SK-MEL-5 (cell line): ENCODE results near the gene ARL14EPL. TPM values are rescaled to one million over a fixed set of nuclear protein-coding genes. Genes with fewer than 3 reads are reported as not detected.
"Not testable (repeated sequence)": the region's sequence is repeated elsewhere in the genome, so short reads cannot be mapped to it uniquely, and the experiment has no call there.

Experiments
- DNase-seq: peaks from one replicate; pipeline ENCODE4 v3.0.0-alpha.2; 2016; ENCODE audit warnings: low read depth, low spot score
- in situ Hi-C: cut with HindIII; loops from 2 replicates; pipeline ENCODE4 v1.10.0; 2016; ENCODE audit warnings: low sequenced_read_pairs, high pct_unique_total_duplicates, low pct_unique_long_range_greater_than_20kb
- total RNA-seq: library from RNA; depleted of rRNA; stranded (reverse); fragments of >200 nt; shearing (Covaris generic); gene quantifications from 2 replicates; pipeline ENCODE4 v1.2.3, GENCODE V29; 2014; rRNA removed

Gene ARL14EPL
- total RNA-seq, 1 experiment from 2014 or later = not detected

- in situ Hi-C loops = no loop called here
- DNase-seq = peak; percentile 30
Measured at GRCh38 chr5:116090302-116090701, 58.0 kb downstream of the ARL14EPL start.

- in situ Hi-C loops = no loop called here
- no peak for DNase-seq
Measured at GRCh38 chr5:116091416-116091815, 59.1 kb downstream of the ARL14EPL start.

- in situ Hi-C loops = no loop called here
- no peak for DNase-seq
Measured at GRCh38 chr5:116097301-116097700, 65.0 kb downstream of the ARL14EPL start.

GRCh38 chr5:116098998-116099397, 66.7 kb downstream of the ARL14EPL start:
- no peak for DNase-seq
- in situ Hi-C loops = no loop called here

DNA sequence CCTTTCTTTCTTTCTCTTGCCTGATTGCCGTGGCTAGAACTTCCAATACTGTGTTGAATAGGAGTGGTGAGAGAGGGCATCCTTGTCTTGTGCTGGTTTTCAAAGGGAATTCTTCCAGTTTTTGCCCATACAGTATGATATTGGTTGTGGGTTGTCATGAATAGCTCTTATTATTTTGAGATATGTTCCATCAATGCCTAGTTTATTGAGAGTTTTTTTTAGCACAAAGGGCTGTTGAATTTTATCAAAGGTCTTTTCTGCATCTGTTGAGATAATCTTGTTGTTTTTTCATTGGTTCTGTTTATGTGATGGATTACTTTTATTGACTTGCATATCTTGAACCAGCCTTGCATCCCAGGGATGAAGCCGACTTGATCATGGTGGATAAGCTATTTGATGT, 72.7 kb downstream of the ARL14EPL start:
- in situ Hi-C loops = not testable (repeated sequence)

More for the DNA sequence above, 72.7 kb downstream of the ARL14EPL start:
- DNase-seq = peak; percentile 65

Other genes with a start within 250 kb of the ARL14EPL start
- gene CDO1, start 215.8 kb upstream of the ARL14EPL start, total RNA-seq = 0.42 and 1.1 TPM in 2 replicates
- 52.0 and 65.1 TPM in 2 replicates for gene ATG12, start 190.9 kb upstream of the ARL14EPL start, total RNA-seq
- 80.1 and 96.5 TPM in 2 replicates for gene AP3S1, start 190.5 kb upstream of the ARL14EPL start, total RNA-seq
- gene LVRN, start 70.0 kb upstream of the ARL14EPL start, total RNA-seq = 0.16 TPM in 1 of 2 replicates, not detected in the other
- gene COMMD10, start 52.6 kb downstream of the ARL14EPL start, total RNA-seq = 75.0 and 78.3 TPM in 2 replicates